ENCODE measurements around the gene AK8. TPM values are rescaled to one million over a fixed set of nuclear protein-coding genes. Genes with fewer than 3 reads are reported as not detected.

Gene AK8
- total RNA-seq, 2 experiments from 2014 or later = 0.21 TPM; not detected in 1

GRCh38 chr9:132806723-132807421 lies 71.2 kb downstream of the AK8 start:
- H3K9me3 Mint-ChIP-seq (ENCODE audit: low read depth) = no peaks in the 10 kb centered on the region
- CTCF ChIA-PET = interaction anchor here (0.7 to 1.4 kb wide), 2 partner anchors 10 to 34 kb away, joined by 3 to 8 read pairs; no protein-coding TSS in a partner anchor
- H3K4me1 Mint-ChIP-seq = no peaks in the 10 kb centered on the region
- ATAC-seq (no peak), DNase-seq (no peak)
- POLR2A ChIA-PET = interaction anchor here (0.6 kb wide), 1 partner anchor 402 kb away, joined by 4 read pairs; no protein-coding TSS in a partner anchor
- H3K36me3 Mint-ChIP-seq (ENCODE audit: low read depth) = no peaks in the 10 kb centered on the region
- no peak overlapping the region for H3K27ac Mint-ChIP-seq
- H3K4me3 Mint-ChIP-seq = no peak overlapping the region
- intact Hi-C loops (cut with DNase I, micrococcal nuclease) = loop anchor here in 1 of 2 experiments (10.0 kb wide), 1 partner anchor 132 kb away; the partner anchor contains the start of gene GTF3C4
- peaks cover 17% of the 10 kb centered on the region for H3K27me3 Mint-ChIP-seq

GRCh38 chr9:132806306-132806705 lies 71.8 kb downstream of the AK8 start:
- Mint-ChIP-seq H3K4me3 (no peak overlapping the region), H3K36me3 (ENCODE audit: low read depth) (no peaks in the 10 kb centered on the region), H3K4me1 (no peaks in the 10 kb centered on the region), H3K27me3 (peaks cover 14% of the 10 kb centered on the region), H3K9me3 (ENCODE audit: low read depth) (no peaks in the 10 kb centered on the region), H3K27ac (no peak overlapping the region)
- no peak for ATAC-seq
- ChIA-PET POLR2A (interaction anchor here (0.6 kb wide), 1 partner anchor 402 kb away, joined by 4 read pairs; no protein-coding TSS in a partner anchor), CTCF (interaction anchor here (0.7 to 1.4 kb wide), 2 partner anchors 11 to 34 kb away, joined by 3 to 8 read pairs; no protein-coding TSS in a partner anchor)
- intact Hi-C loops (cut with DNase I, micrococcal nuclease) = loop anchor here in 1 of 2 experiments (10.0 kb wide), 1 partner anchor 132 kb away; the partner anchor contains the start of gene GTF3C4
- no peak for DNase-seq

- CTCF ChIA-PET = interaction anchor here (0.7 to 1.0 kb wide), 2 partner anchors 97 to 1213 kb away, joined by 3 read pairs; no protein-coding TSS in a partner anchor
- H3K9me3 Mint-ChIP-seq (ENCODE audit: low read depth) = no peaks in the 10 kb centered on the region
- ATAC-seq (no peak), DNase-seq (no peak)
- H3K36me3 Mint-ChIP-seq (ENCODE audit: low read depth) = no peaks in the 10 kb centered on the region
- H3K27me3 Mint-ChIP-seq = peaks cover 12% of the 10 kb centered on the region
- no peak overlapping the region for H3K27ac Mint-ChIP-seq
- H3K4me1 Mint-ChIP-seq = no peaks in the 10 kb centered on the region
- POLR2A ChIA-PET = interaction anchor here (0.6 kb wide), 1 partner anchor 265 kb away, joined by 3 read pairs; no protein-coding TSS in a partner anchor
- intact Hi-C loops (cut with DNase I, micrococcal nuclease) = loop anchor here (5.0 to 10.0 kb wide), 5 partner anchors 98 to 392 kb away; partner anchors contain the start of genes CFAP77 (in 1 of the 2) and GTF3C4 (in 1 of the 2)
- H3K4me3 Mint-ChIP-seq = no peak overlapping the region
Observed at GRCh38 chr9:132804576-132805295, 73.3 kb downstream of the AK8 start.

GRCh38 chr9:132802121-132802795 lies 75.8 kb downstream of the AK8 start:
- no peak overlapping the region for H3K4me3 Mint-ChIP-seq
- peaks cover 7% of the 10 kb centered on the region for H3K27me3 Mint-ChIP-seq
- POLR2A ChIA-PET = no interaction called here
- ATAC-seq (no peak), DNase-seq (no peak)
- intact Hi-C loops (cut with DNase I, micrococcal nuclease) = loop anchor here (5.0 to 10.0 kb wide), 5 partner anchors 100 to 390 kb away; partner anchors contain the start of genes CFAP77 (in 1 of the 2) and GTF3C4 (in 1 of the 2)
- no peaks in the 10 kb centered on the region for H3K9me3 Mint-ChIP-seq (ENCODE audit: low read depth)
- no peak overlapping the region for H3K27ac Mint-ChIP-seq
- no peaks in the 10 kb centered on the region for H3K4me1 Mint-ChIP-seq
- CTCF ChIA-PET = no interaction called here
- no peaks in the 10 kb centered on the region for H3K36me3 Mint-ChIP-seq (ENCODE audit: low read depth)

- Mint-ChIP-seq H3K27ac (no peak overlapping the region), H3K9me3 (ENCODE audit: low read depth) (no peaks in the 10 kb centered on the region), H3K27me3 (peaks cover 9% of the 10 kb centered on the region), H3K4me1 (no peaks in the 10 kb centered on the region), H3K4me3 (no peak overlapping the region), H3K36me3 (ENCODE audit: low read depth) (no peaks in the 10 kb centered on the region)
- POLR2A ChIA-PET = no interaction called here
- ATAC-seq (no peak), DNase-seq (no peak)
- intact Hi-C loops (cut with DNase I, micrococcal nuclease) = loop anchor here (5.0 to 10.0 kb wide), 5 partner anchors 101 to 389 kb away; partner anchors contain the start of genes CFAP77 (in 1 of the 2) and GTF3C4 (in 1 of the 2)
- CTCF ChIA-PET = no interaction called here
Observed at GRCh38 chr9:132801659-132802058, 76.4 kb downstream of the AK8 start.

- DNase-seq (peak; percentile 77), ATAC-seq (peak; percentile 87)
- Mint-ChIP-seq H3K4me1 (no peaks in the 10 kb centered on the region), H3K4me3 (no peak overlapping the region), H3K27ac (no peak overlapping the region), H3K27me3 (peaks cover 9% of the 10 kb centered on the region), H3K36me3 (ENCODE audit: low read depth) (no peaks in the 10 kb centered on the region), H3K9me3 (ENCODE audit: low read depth) (no peaks in the 10 kb centered on the region)
- CTCF ChIA-PET = interaction anchor here (0.5 to 1.0 kb wide), 3 partner anchors 66 to 364 kb away, joined by 3 to 4 read pairs (median 3); no protein-coding TSS in a partner anchor
- intact Hi-C loops (cut with DNase I, micrococcal nuclease) = loop anchor here (1.0 to 10.0 kb wide), 9 partner anchors 32 to 389 kb away; partner anchors contain the start of genes CFAP77 (in 1 of the 2) and GTF3C4 (in 1 of the 2)
- POLR2A ChIA-PET = interaction anchor here (0.6 kb wide), 1 partner anchor 44 kb away, joined by 5 read pairs; no protein-coding TSS in a partner anchor
Observed at GRCh38 chr9:132800038-132800648, 77.9 kb downstream of the AK8 start.

- no peak overlapping the region for H3K27ac Mint-ChIP-seq
- no peaks in the 10 kb centered on the region for H3K4me1 Mint-ChIP-seq
- no peak overlapping the region for H3K4me3 Mint-ChIP-seq
- ATAC-seq = no peak
- no peaks in the 10 kb centered on the region for H3K9me3 Mint-ChIP-seq (ENCODE audit: low read depth)
- DNase-seq = peak; percentile 21
- H3K27me3 Mint-ChIP-seq = peaks cover 17% of the 10 kb centered on the region
- no peaks in the 10 kb centered on the region for H3K36me3 Mint-ChIP-seq (ENCODE audit: low read depth)
- ChIA-PET POLR2A (interaction anchor here (0.6 kb wide), 1 partner anchor 63 kb away, joined by 6 read pairs; no protein-coding TSS in a partner anchor), CTCF (interaction anchor here (0.5 to 1.5 kb wide), 7 partner anchors 11 to 363 kb away, joined by 3 to 6 read pairs (median 3); no protein-coding TSS in a partner anchor)
- intact Hi-C loops (cut with DNase I, micrococcal nuclease) = no loop called here
Observed at GRCh38 chr9:132798817-132799790, 79.0 kb downstream of the AK8 start.

- Mint-ChIP-seq H3K9me3 (ENCODE audit: low read depth) (no peaks in the 10 kb centered on the region), H3K4me1 (no peaks in the 10 kb centered on the region), H3K27me3 (peaks cover 23% of the 10 kb centered on the region), H3K4me3 (no peak overlapping the region), H3K36me3 (ENCODE audit: low read depth) (no peaks in the 10 kb centered on the region), H3K27ac (no peak overlapping the region)
- CTCF ChIA-PET = interaction anchor here (0.9 to 1.5 kb wide), 4 partner anchors 10 to 386 kb away, joined by 3 to 6 read pairs (median 3); no protein-coding TSS in a partner anchor
- POLR2A ChIA-PET = interaction anchor here (0.6 kb wide), 1 partner anchor 64 kb away, joined by 6 read pairs; no protein-coding TSS in a partner anchor
- DNase-seq (no peak), ATAC-seq (no peak)
- intact Hi-C loops (cut with DNase I, micrococcal nuclease) = no loop called here
Observed at GRCh38 chr9:132797861-132798659, 80.0 kb downstream of the AK8 start.

- Mint-ChIP-seq H3K4me3 (no peak overlapping the region), H3K9me3 (ENCODE audit: low read depth) (no peaks in the 10 kb centered on the region)
- POLR2A ChIA-PET = no interaction called here
Observed at GRCh38 chr9:132795511-132796303, 82.4 kb downstream of the AK8 start.

More at GRCh38 chr9:132795511-132796303, 82.4 kb downstream of the AK8 start:
- DNase-seq (no peak), ATAC-seq (no peak)
- no peak overlapping the region for H3K27ac Mint-ChIP-seq
- CTCF ChIA-PET = no interaction called here
- no peaks in the 10 kb centered on the region for H3K36me3 Mint-ChIP-seq (ENCODE audit: low read depth)
- intact Hi-C loops (cut with DNase I, micrococcal nuclease) = no loop called here
- H3K4me1 Mint-ChIP-seq = no peaks in the 10 kb centered on the region
- peaks cover 25% of the 10 kb centered on the region for H3K27me3 Mint-ChIP-seq
